ENCODE data around the gene PIN4.
"Not testable (repeated sequence)": the region's sequence is repeated elsewhere in the genome, so short reads cannot be mapped to it uniquely, and the experiment has no call there.

The PIN4 gene

GRCh38 chrX:72181178-72182125 is at the start of gene PIN4:
Gene PIN4 (plus strand): TSS chrX:72181757. CDS start chrX:72181786, 29 bp downstream.
- peak; percentile 97 for DNase-seq

- no peak for DNase-seq
These were observed 49.1 kb upstream of the PIN4 start for GRCh38 chrX:72132456-72132855.

GRCh38 chrX:72133851-72134546 is 47.6 kb upstream of the PIN4 start:
- DNase-seq: no peak

GRCh38 chrX:72137846-72138495 is 43.6 kb upstream of the PIN4 start:
- DNase-seq: no peak

- no peak for DNase-seq
These were observed 42.0 kb upstream of the PIN4 start for GRCh38 chrX:72139538-72139937.

- DNase-seq: no peak
These were observed 40.1 kb upstream of the PIN4 start for GRCh38 chrX:72141372-72142004.

GRCh38 chrX:72142094-72142793 is 39.3 kb upstream of the PIN4 start:
- DNase-seq: no peak

- DNase-seq: no peak
These were observed 38.6 kb upstream of the PIN4 start for GRCh38 chrX:72142794-72143608.

GRCh38 chrX:72143609-72143907 is 38.0 kb upstream of the PIN4 start:
- no peak for DNase-seq

GRCh38 chrX:72145181-72145580 is 36.4 kb upstream of the PIN4 start:
- no peak for DNase-seq

- DNase-seq: no peak
These were observed 35.0 kb upstream of the PIN4 start for GRCh38 chrX:72146527-72146926.

GRCh38 chrX:72158773-72159172 is 22.8 kb upstream of the PIN4 start:
- no peak for DNase-seq

- DNase-seq: no peak
These were observed 21.8 kb upstream of the PIN4 start for GRCh38 chrX:72159769-72160168.

- DNase-seq: no peak
These were observed 16.0 kb upstream of the PIN4 start for GRCh38 chrX:72165551-72165950.

- no peak for DNase-seq
These were observed 12.4 kb upstream of the PIN4 start for GRCh38 chrX:72169008-72169728.

GRCh38 chrX:72176289-72176688 is 5.3 kb upstream of the PIN4 start:
- not testable (repeated sequence) for DNase-seq

GRCh38 chrX:72176981-72177380 is 4.6 kb upstream of the PIN4 start:
- DNase-seq: no peak

- no peak for DNase-seq
These were observed 1.0 kb upstream of the PIN4 start for GRCh38 chrX:72180539-72180938.

GRCh38 chrX:72182924-72183323 is 1.4 kb downstream of the PIN4 start:
- no peak for DNase-seq

GRCh38 chrX:72201836-72202536 is 20.4 kb downstream of the PIN4 start:
- DNase-seq: peak; percentile 57
